Tongue (tissue), 2 donors: ENCODE results near the gene IQCM. TPM values are rescaled to one million over a fixed set of nuclear protein-coding genes. Genes with fewer than 3 reads are reported as not detected.
"Not testable (repeated sequence)": the region's sequence is repeated elsewhere in the genome, so short reads cannot be mapped to it uniquely, and the experiment has no call there.

Experiments used
- DNase-seq: peaks from one replicate; pipeline ENCODE4 v3.0.0-alpha.2; 2015
- total RNA-seq: library from RNA; depleted of rRNA; stranded (reverse); fragments of >200 nt; gene quantifications from one replicate; pipeline ENCODE4 v1.2.3, GENCODE V29; 2014

IQCM gene
- total RNA-seq, 1 donor from 2014 or later = not detected

GRCh38 chr4:149572716-149573115 lies 242.9 kb downstream of the IQCM start:
- DNase-seq = no peak

GRCh38 chr4:149555799-149556198 lies 259.8 kb downstream of the IQCM start:
- no peak for DNase-seq

- DNase-seq = no peak
Measured at GRCh38 chr4:149555146-149555545, 260.5 kb downstream of the IQCM start.

GRCh38 chr4:149553959-149554520 lies 261.6 kb downstream of the IQCM start:
- no peak for DNase-seq

GRCh38 chr4:149552601-149553000 lies 263.0 kb downstream of the IQCM start:
- no peak for DNase-seq

- DNase-seq = no peak
Measured at GRCh38 chr4:149549911-149550310, 265.7 kb downstream of the IQCM start.

GRCh38 chr4:149534779-149535178 lies 280.9 kb downstream of the IQCM start:
- no peak for DNase-seq

- DNase-seq = no peak
Measured at GRCh38 chr4:149531861-149532260, 283.8 kb downstream of the IQCM start.

- no peak for DNase-seq
Measured at GRCh38 chr4:149523039-149523438, 292.6 kb downstream of the IQCM start.

GRCh38 chr4:149521611-149522425 lies 293.8 kb downstream of the IQCM start:
- DNase-seq = peak; percentile 77

GRCh38 chr4:149518471-149518870 lies 297.2 kb downstream of the IQCM start:
- DNase-seq = no peak

GRCh38 chr4:149513081-149513480 lies 302.6 kb downstream of the IQCM start:
- no peak for DNase-seq

GRCh38 chr4:149512501-149512900 lies 303.1 kb downstream of the IQCM start:
- DNase-seq = no peak

GRCh38 chr4:149511558-149512298 lies 303.9 kb downstream of the IQCM start:
- no peak for DNase-seq

GRCh38 chr4:149507309-149507708 lies 308.3 kb downstream of the IQCM start:
- DNase-seq = not testable (repeated sequence)

- DNase-seq = no peak
Measured at GRCh38 chr4:149500806-149501205, 314.8 kb downstream of the IQCM start.

- no peak for DNase-seq
Measured at GRCh38 chr4:149499726-149500125, 315.9 kb downstream of the IQCM start.

GRCh38 chr4:149498246-149498645 lies 317.4 kb downstream of the IQCM start:
- DNase-seq = no peak

GRCh38 chr4:149493492-149493891 lies 322.2 kb downstream of the IQCM start:
- DNase-seq = no peak

GRCh38 chr4:149489321-149489720 lies 326.3 kb downstream of the IQCM start:
- no peak for DNase-seq

GRCh38 chr4:149486861-149487260 lies 328.8 kb downstream of the IQCM start:
- no peak for DNase-seq

GRCh38 chr4:149468669-149469068 lies 347.0 kb downstream of the IQCM start:
- not testable (repeated sequence) for DNase-seq

GRCh38 chr4:149466446-149466845 lies 349.2 kb downstream of the IQCM start:
- DNase-seq = no peak
